Suprapubic skin (tissue), 4 donors: ENCODE results near the gene KRT8.

Experiments
- POLR2A ChIP-seq, 2 donors: fragments of 450-650 bp; IDR thresholded peaks; one replicate each; pipeline ENCODE4 v1.6.1; 2017; ENCODE audit warnings: antibody characterized with exemption in 2 of 2, mild to moderate bottlenecking in 2 of 2, moderate library complexity in 2 of 2
- POLR2AphosphoS5 ChIP-seq, 3 donors: sonication (generic); formaldehyde crosslinking; IDR thresholded peaks; one replicate each; pipeline ENCODE4 v1.6.1; 2017; ENCODE audit warnings: antibody characterized with exemption in 3 of 3
- TF ChIP-seq, protein P1 (sequence below), 2 donors: fragments of 200-600 bp in 1 of 2; fragments of 450-650 bp in 1 of 2; sonication (generic) in 1 of 2; IDR thresholded peaks; one replicate each; pipeline ENCODE4 v1.5.1; 2016 to 2019; ENCODE audit warnings: antibody characterized with exemption in 2 of 2, mild to moderate bottlenecking in 1 of 2, moderate library complexity in 1 of 2

DNA sequence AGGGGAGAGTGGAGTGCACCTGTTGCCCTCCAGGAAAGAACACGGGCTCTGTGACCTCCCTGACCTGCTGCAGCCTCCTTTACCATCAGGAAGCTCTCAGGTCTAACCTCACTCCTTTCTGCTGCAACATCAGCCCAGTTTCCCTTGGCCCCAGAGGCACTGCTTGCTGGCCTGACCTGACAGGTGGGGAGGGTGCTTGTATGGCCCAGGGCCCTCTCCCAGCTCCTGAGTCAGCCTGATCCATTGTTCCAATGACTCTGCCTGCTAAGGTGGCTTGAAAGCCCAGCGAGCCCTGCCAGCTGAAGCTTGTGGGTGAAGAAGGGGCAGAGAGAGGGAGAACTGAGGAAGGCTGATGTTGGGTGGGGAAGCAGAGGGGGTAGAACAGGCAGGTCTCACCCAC lies 42.9 kb downstream of the KRT8 start:
- TF ChIP-seq, protein P1, sequence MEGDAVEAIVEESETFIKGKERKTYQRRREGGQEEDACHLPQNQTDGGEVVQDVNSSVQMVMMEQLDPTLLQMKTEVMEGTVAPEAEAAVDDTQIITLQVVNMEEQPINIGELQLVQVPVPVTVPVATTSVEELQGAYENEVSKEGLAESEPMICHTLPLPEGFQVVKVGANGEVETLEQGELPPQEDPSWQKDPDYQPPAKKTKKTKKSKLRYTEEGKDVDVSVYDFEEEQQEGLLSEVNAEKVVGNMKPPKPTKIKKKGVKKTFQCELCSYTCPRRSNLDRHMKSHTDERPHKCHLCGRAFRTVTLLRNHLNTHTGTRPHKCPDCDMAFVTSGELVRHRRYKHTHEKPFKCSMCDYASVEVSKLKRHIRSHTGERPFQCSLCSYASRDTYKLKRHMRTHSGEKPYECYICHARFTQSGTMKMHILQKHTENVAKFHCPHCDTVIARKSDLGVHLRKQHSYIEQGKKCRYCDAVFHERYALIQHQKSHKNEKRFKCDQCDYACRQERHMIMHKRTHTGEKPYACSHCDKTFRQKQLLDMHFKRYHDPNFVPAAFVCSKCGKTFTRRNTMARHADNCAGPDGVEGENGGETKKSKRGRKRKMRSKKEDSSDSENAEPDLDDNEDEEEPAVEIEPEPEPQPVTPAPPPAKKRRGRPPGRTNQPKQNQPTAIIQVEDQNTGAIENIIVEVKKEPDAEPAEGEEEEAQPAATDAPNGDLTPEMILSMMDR (IDR thresholded peaks at IDR 0.05) = no peak
- TF ChIP-seq POLR2AphosphoS5 (IDR thresholded peaks at IDR 0.05) (no peak), POLR2A (IDR thresholded peaks at IDR 0.05) (no peak)
